Renal cortical epithelial cell (primary cell): Measurements from ENCODE around the gene C6orf141. TPM values are rescaled to one million over a fixed set of nuclear protein-coding genes. Genes with fewer than 3 reads are reported as not detected.

Experiments
- DNase-seq: peaks from one replicate; pipeline ENCODE4 v3.0.0-alpha.2; 2011; ENCODE audit warnings: low read depth
- total RNA-seq: library from RNA; depleted of rRNA; stranded (reverse); fragments of >200 nt; gene quantifications from 2 replicates; pipeline ENCODE4 v1.2.3, GENCODE V29; 2014

The C6orf141 gene
- total RNA-seq, 1 donor from 2014 or later = 2.4 TPM

- DNase-seq = no peak
These were observed 11.4 kb upstream of the C6orf141 start for GRCh38 chr6:49539102-49539501.

GRCh38 chr6:49540614-49541013 is 9.9 kb upstream of the C6orf141 start:
- no peak for DNase-seq

- peak; percentile 96 for DNase-seq
These were observed 9.2 kb upstream of the C6orf141 start for GRCh38 chr6:49541210-49541724.

- DNase-seq = no peak
These were observed 8.5 kb upstream of the C6orf141 start for GRCh38 chr6:49541936-49542335.

- no peak for DNase-seq
These were observed 7.2 kb upstream of the C6orf141 start for GRCh38 chr6:49543087-49543858.

GRCh38 chr6:49546331-49546730 is 4.1 kb upstream of the C6orf141 start:
- no peak for DNase-seq

GRCh38 chr6:49548613-49549304 is 1.7 kb upstream of the C6orf141 start:
- DNase-seq = no peak

- DNase-seq = no peak
These were observed 577 bp upstream of the C6orf141 start for GRCh38 chr6:49549691-49550491.

GRCh38 chr6:49551078-49551865 is 804 bp downstream of the C6orf141 start:
- DNase-seq = peak; percentile 26

- DNase-seq = no peak
These were observed 1.3 kb downstream of the C6orf141 start for GRCh38 chr6:49551866-49552129.

GRCh38 chr6:49552596-49552995 is 2.1 kb downstream of the C6orf141 start:
- DNase-seq = no peak

GRCh38 chr6:49553384-49553783 is 2.9 kb downstream of the C6orf141 start:
- peak; percentile 93 for DNase-seq

- DNase-seq = peak; percentile 19
These were observed 5.5 kb downstream of the C6orf141 start for GRCh38 chr6:49555951-49556350.

- peak; percentile 98 for DNase-seq
These were observed 6.0 kb downstream of the C6orf141 start for GRCh38 chr6:49556429-49556837.

- no peak for DNase-seq
These were observed 6.7 kb downstream of the C6orf141 start for GRCh38 chr6:49557177-49557576.

- DNase-seq = no peak
These were observed 7.8 kb downstream of the C6orf141 start for GRCh38 chr6:49558238-49558637.

GRCh38 chr6:49563006-49563886 is 12.8 kb downstream of the C6orf141 start:
- DNase-seq = no peak

- DNase-seq = no peak
These were observed 14.1 kb downstream of the C6orf141 start for GRCh38 chr6:49564552-49564951.

- no peak for DNase-seq
These were observed 14.8 kb downstream of the C6orf141 start for GRCh38 chr6:49565261-49565660.

GRCh38 chr6:49565855-49566254 is 15.4 kb downstream of the C6orf141 start:
- DNase-seq = peak; percentile 44
